ENCODE measurements around the gene ZW10. TPM values are rescaled to one million over a fixed set of nuclear protein-coding genes. Genes with fewer than 3 reads are reported as not detected.
A peak's percentile ranks its signal among the peaks of the same experiment; 100 is the strongest.
"Not testable (repeated sequence)": the region's sequence is repeated elsewhere in the genome, so short reads cannot be mapped to it uniquely, and the experiment has no call there.

The ZW10 gene
- total RNA-seq, 1 donor from 2014 or later: 10.7 TPM

GRCh38 chr11:113771964-113772363, 1.5 kb downstream of the ZW10 start:
- intact Hi-C loops (cut with micrococcal nuclease): no loop called here
- ATAC-seq (no peak), DNase-seq (no peak)

GRCh38 chr11:113764527-113765219, 8.8 kb downstream of the ZW10 start:
- ATAC-seq: no peak
- intact Hi-C loops (cut with micrococcal nuclease): no loop called here
- DNase-seq: no peak

- ATAC-seq; DNase-seq; intact Hi-C loops (cut with micrococcal nuclease): not testable (repeated sequence)
These were observed 10.5 kb downstream of the ZW10 start for GRCh38 chr11:113763040-113763439.

- no peak for DNase-seq
- intact Hi-C loops (cut with micrococcal nuclease): no loop called here
- no peak for ATAC-seq
These were observed 13.3 kb downstream of the ZW10 start for GRCh38 chr11:113760241-113760640.

GRCh38 chr11:113752932-113753331, 20.6 kb downstream of the ZW10 start:
- ATAC-seq (no peak), DNase-seq (no peak)
- intact Hi-C loops (cut with micrococcal nuclease): no loop called here

GRCh38 chr11:113736323-113736722, 37.2 kb downstream of the ZW10 start:
- no peak for ATAC-seq
- no peak for DNase-seq
- intact Hi-C loops (cut with micrococcal nuclease): no loop called here

GRCh38 chr11:113732092-113732491, 41.4 kb downstream of the ZW10 start:
- ATAC-seq (no peak), DNase-seq (no peak)
- intact Hi-C loops (cut with micrococcal nuclease): no loop called here

GRCh38 chr11:113730887-113731726, 42.4 kb downstream of the ZW10 start:
- ATAC-seq: peak; percentile 68
- intact Hi-C loops (cut with micrococcal nuclease): loop anchor here (2.0 kb wide), 1 partner anchor 424 kb away; no protein-coding TSS in a partner anchor
- DNase-seq: no peak

GRCh38 chr11:113729456-113729855, 44.0 kb downstream of the ZW10 start:
- DNase-seq: no peak
- ATAC-seq: no peak
- intact Hi-C loops (cut with micrococcal nuclease): no loop called here

- ATAC-seq (no peak), DNase-seq (no peak)
- intact Hi-C loops (cut with micrococcal nuclease): no loop called here
These were observed 44.7 kb downstream of the ZW10 start for GRCh38 chr11:113728814-113729213.

- ATAC-seq (no peak), DNase-seq (no peak)
- intact Hi-C loops (cut with micrococcal nuclease): no loop called here
These were observed 47.6 kb downstream of the ZW10 start for GRCh38 chr11:113725913-113726312.

GRCh38 chr11:113725407-113725806, 48.1 kb downstream of the ZW10 start:
- no peak for DNase-seq
- intact Hi-C loops (cut with micrococcal nuclease): no loop called here
- no peak for ATAC-seq

GRCh38 chr11:113724778-113725177, 48.7 kb downstream of the ZW10 start:
- DNase-seq (no peak), ATAC-seq (no peak)
- intact Hi-C loops (cut with micrococcal nuclease): no loop called here

GRCh38 chr11:113723787-113724186, 49.7 kb downstream of the ZW10 start:
- intact Hi-C loops (cut with micrococcal nuclease): no loop called here
- ATAC-seq (no peak), DNase-seq (no peak)

- ATAC-seq: no peak
- no peak for DNase-seq
- intact Hi-C loops (cut with micrococcal nuclease): no loop called here
These were observed 50.6 kb downstream of the ZW10 start for GRCh38 chr11:113722934-113723333.

- intact Hi-C loops (cut with micrococcal nuclease): no loop called here
- ATAC-seq (no peak), DNase-seq (no peak)
These were observed 51.3 kb downstream of the ZW10 start for GRCh38 chr11:113722221-113722620.

- DNase-seq: no peak
- ATAC-seq: peak; percentile 52
- intact Hi-C loops (cut with micrococcal nuclease): no loop called here
These were observed 51.9 kb downstream of the ZW10 start for GRCh38 chr11:113721462-113722066.

- intact Hi-C loops (cut with micrococcal nuclease); ATAC-seq; DNase-seq: not testable (repeated sequence)
These were observed 53.0 kb downstream of the ZW10 start for GRCh38 chr11:113720478-113720877.

GRCh38 chr11:113715882-113716625, 57.4 kb downstream of the ZW10 start:
- intact Hi-C loops (cut with micrococcal nuclease): no loop called here
- DNase-seq (no peak), ATAC-seq (peak; percentile 72)

Data from left ventricle myocardium superior (tissue), 1 donor.